ENCODE data around the gene RAD51B. TPM values are rescaled to one million over a fixed set of nuclear protein-coding genes. Genes with fewer than 3 reads are reported as not detected.

The RAD51B gene
- total RNA-seq, 1 experiment from 2014 or later, result 14.2 TPM

DNA sequence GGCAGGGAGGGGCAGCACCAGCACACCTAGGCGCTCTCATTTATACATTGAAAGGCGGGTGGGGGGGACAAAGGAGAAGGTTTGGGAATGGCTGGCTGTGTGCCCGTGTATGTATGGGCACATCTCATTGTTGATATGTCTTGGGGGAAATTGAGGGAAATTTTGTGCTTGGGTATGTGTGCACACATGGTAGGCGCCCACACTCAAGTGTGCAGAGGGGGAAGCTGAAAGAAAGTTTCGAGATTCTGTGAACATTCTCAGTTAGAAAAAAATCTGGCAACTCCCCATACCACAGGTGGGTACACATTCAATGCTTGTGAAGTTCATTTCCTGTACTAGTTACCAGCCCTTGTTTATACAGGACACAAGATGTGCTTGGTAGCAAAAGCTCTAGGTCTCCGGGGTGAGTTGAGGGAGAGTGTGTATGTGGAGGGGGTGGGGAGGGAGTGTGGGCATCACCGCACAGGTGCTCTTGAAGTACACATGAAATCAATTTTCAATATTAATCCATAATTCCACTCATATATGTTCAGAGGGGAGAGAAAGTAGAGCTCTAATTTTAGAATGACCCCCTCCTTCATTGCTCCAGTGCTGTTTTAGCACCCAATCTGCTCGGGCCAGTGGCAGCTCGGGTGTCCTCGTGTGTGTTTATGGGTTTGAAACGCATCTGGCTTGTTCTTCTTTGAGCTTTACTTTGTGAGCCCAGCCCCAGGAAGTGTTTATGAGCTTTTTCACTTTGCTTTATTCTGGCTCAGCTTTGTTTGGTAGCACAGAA is 687.3 kb downstream of the RAD51B start:
- peak overlapping the region; percentile 57 for H3K27ac Mint-ChIP-seq
- ATAC-seq (no peak), DNase-seq (ENCODE audit: low spot score) (no peak)
- ChIA-PET CTCF (interaction anchor here (0.6 to 1.0 kb wide), 3 partner anchors 14 to 209 kb away, joined by 3 read pairs; no protein-coding TSS in a partner anchor), POLR2A (interaction anchor here (0.6 to 1.0 kb wide), 2 partner anchors 176 to 253 kb away, joined by 3 read pairs; no protein-coding TSS in a partner anchor)
- H3K27me3 Mint-ChIP-seq (ENCODE audit: low read depth), result no peaks in the 10 kb centered on the region
- peaks cover 39% of the 10 kb centered on the region for H3K4me1 Mint-ChIP-seq
- H3K9me3 Mint-ChIP-seq, result no peaks in the 10 kb centered on the region
- H3K4me3 Mint-ChIP-seq, result no peak overlapping the region
- no peaks in the 10 kb centered on the region for H3K36me3 Mint-ChIP-seq
- TF ChIP-seq, protein P1, sequence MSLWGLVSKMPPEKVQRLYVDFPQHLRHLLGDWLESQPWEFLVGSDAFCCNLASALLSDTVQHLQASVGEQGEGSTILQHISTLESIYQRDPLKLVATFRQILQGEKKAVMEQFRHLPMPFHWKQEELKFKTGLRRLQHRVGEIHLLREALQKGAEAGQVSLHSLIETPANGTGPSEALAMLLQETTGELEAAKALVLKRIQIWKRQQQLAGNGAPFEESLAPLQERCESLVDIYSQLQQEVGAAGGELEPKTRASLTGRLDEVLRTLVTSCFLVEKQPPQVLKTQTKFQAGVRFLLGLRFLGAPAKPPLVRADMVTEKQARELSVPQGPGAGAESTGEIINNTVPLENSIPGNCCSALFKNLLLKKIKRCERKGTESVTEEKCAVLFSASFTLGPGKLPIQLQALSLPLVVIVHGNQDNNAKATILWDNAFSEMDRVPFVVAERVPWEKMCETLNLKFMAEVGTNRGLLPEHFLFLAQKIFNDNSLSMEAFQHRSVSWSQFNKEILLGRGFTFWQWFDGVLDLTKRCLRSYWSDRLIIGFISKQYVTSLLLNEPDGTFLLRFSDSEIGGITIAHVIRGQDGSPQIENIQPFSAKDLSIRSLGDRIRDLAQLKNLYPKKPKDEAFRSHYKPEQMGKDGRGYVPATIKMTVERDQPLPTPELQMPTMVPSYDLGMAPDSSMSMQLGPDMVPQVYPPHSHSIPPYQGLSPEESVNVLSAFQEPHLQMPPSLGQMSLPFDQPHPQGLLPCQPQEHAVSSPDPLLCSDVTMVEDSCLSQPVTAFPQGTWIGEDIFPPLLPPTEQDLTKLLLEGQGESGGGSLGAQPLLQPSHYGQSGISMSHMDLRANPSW (CRISPR knock-in tag; conservative IDR thresholded peaks at IDR 0.05; ENCODE audit: low read depth), result no peak
- TF ChIP-seq CBFB (CRISPR knock-in tag; IDR thresholded peaks at IDR 0.05; ENCODE audit: low read depth) (no peak), TCF7 (CRISPR knock-in tag; IDR thresholded peaks at IDR 0.05; ENCODE audit: low read depth) (no peak), ATF1 (CRISPR knock-in tag; IDR thresholded peaks at IDR 0.05) (no peak), NR1H2 (CRISPR knock-in tag; IDR thresholded peaks at IDR 0.05) (no peak), HMGA2 (CRISPR knock-in tag; IDR thresholded peaks at IDR 0.05) (no peak), SMAD3 (CRISPR knock-in tag; IDR thresholded peaks at IDR 0.05; ENCODE audit: borderline replicate concordance) (no peak), NFYB (CRISPR knock-in tag; conservative IDR thresholded peaks at IDR 0.05; ENCODE audit: low read depth) (no peak), ZNF396 (CRISPR knock-in tag; IDR thresholded peaks at IDR 0.05; ENCODE audit: borderline replicate concordance) (no peak), ZNF232 (CRISPR knock-in tag; IDR thresholded peaks at IDR 0.05) (no peak), KAT7 (CRISPR knock-in tag; IDR thresholded peaks at IDR 0.05; ENCODE audit: borderline replicate concordance) (no peak), CREB1 (CRISPR knock-in tag; IDR thresholded peaks at IDR 0.05) (no peak)
- TF ChIP-seq, protein P2, sequence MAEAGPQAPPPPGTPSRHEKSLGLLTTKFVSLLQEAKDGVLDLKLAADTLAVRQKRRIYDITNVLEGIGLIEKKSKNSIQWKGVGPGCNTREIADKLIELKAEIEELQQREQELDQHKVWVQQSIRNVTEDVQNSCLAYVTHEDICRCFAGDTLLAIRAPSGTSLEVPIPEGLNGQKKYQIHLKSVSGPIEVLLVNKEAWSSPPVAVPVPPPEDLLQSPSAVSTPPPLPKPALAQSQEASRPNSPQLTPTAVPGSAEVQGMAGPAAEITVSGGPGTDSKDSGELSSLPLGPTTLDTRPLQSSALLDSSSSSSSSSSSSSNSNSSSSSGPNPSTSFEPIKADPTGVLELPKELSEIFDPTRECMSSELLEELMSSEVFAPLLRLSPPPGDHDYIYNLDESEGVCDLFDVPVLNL (CRISPR knock-in tag; IDR thresholded peaks at IDR 0.05; ENCODE audit: borderline replicate concordance, low read depth), result no peak
- TF ChIP-seq, protein P3, sequence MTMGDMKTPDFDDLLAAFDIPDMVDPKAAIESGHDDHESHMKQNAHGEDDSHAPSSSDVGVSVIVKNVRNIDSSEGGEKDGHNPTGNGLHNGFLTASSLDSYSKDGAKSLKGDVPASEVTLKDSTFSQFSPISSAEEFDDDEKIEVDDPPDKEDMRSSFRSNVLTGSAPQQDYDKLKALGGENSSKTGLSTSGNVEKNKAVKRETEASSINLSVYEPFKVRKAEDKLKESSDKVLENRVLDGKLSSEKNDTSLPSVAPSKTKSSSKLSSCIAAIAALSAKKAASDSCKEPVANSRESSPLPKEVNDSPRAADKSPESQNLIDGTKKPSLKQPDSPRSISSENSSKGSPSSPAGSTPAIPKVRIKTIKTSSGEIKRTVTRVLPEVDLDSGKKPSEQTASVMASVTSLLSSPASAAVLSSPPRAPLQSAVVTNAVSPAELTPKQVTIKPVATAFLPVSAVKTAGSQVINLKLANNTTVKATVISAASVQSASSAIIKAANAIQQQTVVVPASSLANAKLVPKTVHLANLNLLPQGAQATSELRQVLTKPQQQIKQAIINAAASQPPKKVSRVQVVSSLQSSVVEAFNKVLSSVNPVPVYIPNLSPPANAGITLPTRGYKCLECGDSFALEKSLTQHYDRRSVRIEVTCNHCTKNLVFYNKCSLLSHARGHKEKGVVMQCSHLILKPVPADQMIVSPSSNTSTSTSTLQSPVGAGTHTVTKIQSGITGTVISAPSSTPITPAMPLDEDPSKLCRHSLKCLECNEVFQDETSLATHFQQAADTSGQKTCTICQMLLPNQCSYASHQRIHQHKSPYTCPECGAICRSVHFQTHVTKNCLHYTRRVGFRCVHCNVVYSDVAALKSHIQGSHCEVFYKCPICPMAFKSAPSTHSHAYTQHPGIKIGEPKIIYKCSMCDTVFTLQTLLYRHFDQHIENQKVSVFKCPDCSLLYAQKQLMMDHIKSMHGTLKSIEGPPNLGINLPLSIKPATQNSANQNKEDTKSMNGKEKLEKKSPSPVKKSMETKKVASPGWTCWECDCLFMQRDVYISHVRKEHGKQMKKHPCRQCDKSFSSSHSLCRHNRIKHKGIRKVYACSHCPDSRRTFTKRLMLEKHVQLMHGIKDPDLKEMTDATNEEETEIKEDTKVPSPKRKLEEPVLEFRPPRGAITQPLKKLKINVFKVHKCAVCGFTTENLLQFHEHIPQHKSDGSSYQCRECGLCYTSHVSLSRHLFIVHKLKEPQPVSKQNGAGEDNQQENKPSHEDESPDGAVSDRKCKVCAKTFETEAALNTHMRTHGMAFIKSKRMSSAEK (CRISPR knock-in tag; IDR thresholded peaks at IDR 0.05; ENCODE audit: borderline replicate concordance), result no peak
- TF ChIP-seq, protein P4, sequence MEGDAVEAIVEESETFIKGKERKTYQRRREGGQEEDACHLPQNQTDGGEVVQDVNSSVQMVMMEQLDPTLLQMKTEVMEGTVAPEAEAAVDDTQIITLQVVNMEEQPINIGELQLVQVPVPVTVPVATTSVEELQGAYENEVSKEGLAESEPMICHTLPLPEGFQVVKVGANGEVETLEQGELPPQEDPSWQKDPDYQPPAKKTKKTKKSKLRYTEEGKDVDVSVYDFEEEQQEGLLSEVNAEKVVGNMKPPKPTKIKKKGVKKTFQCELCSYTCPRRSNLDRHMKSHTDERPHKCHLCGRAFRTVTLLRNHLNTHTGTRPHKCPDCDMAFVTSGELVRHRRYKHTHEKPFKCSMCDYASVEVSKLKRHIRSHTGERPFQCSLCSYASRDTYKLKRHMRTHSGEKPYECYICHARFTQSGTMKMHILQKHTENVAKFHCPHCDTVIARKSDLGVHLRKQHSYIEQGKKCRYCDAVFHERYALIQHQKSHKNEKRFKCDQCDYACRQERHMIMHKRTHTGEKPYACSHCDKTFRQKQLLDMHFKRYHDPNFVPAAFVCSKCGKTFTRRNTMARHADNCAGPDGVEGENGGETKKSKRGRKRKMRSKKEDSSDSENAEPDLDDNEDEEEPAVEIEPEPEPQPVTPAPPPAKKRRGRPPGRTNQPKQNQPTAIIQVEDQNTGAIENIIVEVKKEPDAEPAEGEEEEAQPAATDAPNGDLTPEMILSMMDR (IDR thresholded peaks at IDR 0.05), result no peak
- TF ChIP-seq, protein P5, sequence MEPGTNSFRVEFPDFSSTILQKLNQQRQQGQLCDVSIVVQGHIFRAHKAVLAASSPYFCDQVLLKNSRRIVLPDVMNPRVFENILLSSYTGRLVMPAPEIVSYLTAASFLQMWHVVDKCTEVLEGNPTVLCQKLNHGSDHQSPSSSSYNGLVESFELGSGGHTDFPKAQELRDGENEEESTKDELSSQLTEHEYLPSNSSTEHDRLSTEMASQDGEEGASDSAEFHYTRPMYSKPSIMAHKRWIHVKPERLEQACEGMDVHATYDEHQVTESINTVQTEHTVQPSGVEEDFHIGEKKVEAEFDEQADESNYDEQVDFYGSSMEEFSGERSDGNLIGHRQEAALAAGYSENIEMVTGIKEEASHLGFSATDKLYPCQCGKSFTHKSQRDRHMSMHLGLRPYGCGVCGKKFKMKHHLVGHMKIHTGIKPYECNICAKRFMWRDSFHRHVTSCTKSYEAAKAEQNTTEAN (CRISPR knock-in tag; IDR thresholded peaks at IDR 0.05), result no peak
- TF ChIP-seq, protein P6, sequence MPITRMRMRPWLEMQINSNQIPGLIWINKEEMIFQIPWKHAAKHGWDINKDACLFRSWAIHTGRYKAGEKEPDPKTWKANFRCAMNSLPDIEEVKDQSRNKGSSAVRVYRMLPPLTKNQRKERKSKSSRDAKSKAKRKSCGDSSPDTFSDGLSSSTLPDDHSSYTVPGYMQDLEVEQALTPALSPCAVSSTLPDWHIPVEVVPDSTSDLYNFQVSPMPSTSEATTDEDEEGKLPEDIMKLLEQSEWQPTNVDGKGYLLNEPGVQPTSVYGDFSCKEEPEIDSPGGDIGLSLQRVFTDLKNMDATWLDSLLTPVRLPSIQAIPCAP (CRISPR knock-in tag; IDR thresholded peaks at IDR 0.05), result no peak
- TF ChIP-seq, protein P7, sequence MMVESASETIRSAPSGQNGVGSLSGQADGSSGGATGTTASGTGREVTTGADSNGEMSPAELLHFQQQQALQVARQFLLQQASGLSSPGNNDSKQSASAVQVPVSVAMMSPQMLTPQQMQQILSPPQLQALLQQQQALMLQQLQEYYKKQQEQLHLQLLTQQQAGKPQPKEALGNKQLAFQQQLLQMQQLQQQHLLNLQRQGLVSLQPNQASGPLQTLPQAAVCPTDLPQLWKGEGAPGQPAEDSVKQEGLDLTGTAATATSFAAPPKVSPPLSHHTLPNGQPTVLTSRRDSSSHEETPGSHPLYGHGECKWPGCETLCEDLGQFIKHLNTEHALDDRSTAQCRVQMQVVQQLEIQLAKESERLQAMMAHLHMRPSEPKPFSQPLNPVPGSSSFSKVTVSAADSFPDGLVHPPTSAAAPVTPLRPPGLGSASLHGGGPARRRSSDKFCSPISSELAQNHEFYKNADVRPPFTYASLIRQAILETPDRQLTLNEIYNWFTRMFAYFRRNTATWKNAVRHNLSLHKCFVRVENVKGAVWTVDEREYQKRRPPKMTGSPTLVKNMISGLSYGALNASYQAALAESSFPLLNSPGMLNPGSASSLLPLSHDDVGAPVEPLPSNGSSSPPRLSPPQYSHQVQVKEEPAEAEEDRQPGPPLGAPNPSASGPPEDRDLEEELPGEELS (CRISPR knock-in tag; IDR thresholded peaks at IDR 0.05), result no peak
- TF ChIP-seq, protein P8, sequence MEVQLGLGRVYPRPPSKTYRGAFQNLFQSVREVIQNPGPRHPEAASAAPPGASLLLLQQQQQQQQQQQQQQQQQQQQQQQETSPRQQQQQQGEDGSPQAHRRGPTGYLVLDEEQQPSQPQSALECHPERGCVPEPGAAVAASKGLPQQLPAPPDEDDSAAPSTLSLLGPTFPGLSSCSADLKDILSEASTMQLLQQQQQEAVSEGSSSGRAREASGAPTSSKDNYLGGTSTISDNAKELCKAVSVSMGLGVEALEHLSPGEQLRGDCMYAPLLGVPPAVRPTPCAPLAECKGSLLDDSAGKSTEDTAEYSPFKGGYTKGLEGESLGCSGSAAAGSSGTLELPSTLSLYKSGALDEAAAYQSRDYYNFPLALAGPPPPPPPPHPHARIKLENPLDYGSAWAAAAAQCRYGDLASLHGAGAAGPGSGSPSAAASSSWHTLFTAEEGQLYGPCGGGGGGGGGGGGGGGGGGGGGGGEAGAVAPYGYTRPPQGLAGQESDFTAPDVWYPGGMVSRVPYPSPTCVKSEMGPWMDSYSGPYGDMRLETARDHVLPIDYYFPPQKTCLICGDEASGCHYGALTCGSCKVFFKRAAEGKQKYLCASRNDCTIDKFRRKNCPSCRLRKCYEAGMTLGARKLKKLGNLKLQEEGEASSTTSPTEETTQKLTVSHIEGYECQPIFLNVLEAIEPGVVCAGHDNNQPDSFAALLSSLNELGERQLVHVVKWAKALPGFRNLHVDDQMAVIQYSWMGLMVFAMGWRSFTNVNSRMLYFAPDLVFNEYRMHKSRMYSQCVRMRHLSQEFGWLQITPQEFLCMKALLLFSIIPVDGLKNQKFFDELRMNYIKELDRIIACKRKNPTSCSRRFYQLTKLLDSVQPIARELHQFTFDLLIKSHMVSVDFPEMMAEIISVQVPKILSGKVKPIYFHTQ (CRISPR knock-in tag; IDR thresholded peaks at IDR 0.05), result no peak
